Measurements from ENCODE around the gene XYLT2. TPM values are rescaled to one million over a fixed set of nuclear protein-coding genes. Genes with fewer than 3 reads are reported as not detected.

The XYLT2 gene
- total and polyA plus RNA-seq, 9 of the 15 experiments (the other 6 are each of a cell fraction or from before 2014, with no cell fraction given) = 0.63 to 9.1 (median 4.3) TPM

DNA sequence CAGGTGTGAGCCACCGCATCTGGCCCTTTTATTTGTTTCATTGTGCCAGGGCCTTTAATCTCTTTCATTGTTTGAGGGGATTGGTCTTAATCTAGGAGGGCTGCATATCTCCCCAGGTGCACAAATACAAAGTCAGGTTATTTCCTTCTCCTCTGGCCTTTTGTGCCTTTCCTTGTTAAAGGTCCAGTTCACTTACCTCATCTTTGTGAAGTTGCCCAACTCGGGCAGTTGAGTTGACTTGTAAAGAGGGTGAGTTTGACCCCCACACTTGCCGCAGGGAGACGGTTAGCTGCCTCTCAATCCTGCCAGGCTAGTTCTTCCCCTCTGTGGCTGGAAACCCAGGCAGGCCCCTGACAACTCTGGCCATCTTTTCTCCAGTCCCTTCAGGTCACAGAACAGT, 38.3 kb upstream of the XYLT2 start (continued):
- TF ChIP-seq, protein P1, sequence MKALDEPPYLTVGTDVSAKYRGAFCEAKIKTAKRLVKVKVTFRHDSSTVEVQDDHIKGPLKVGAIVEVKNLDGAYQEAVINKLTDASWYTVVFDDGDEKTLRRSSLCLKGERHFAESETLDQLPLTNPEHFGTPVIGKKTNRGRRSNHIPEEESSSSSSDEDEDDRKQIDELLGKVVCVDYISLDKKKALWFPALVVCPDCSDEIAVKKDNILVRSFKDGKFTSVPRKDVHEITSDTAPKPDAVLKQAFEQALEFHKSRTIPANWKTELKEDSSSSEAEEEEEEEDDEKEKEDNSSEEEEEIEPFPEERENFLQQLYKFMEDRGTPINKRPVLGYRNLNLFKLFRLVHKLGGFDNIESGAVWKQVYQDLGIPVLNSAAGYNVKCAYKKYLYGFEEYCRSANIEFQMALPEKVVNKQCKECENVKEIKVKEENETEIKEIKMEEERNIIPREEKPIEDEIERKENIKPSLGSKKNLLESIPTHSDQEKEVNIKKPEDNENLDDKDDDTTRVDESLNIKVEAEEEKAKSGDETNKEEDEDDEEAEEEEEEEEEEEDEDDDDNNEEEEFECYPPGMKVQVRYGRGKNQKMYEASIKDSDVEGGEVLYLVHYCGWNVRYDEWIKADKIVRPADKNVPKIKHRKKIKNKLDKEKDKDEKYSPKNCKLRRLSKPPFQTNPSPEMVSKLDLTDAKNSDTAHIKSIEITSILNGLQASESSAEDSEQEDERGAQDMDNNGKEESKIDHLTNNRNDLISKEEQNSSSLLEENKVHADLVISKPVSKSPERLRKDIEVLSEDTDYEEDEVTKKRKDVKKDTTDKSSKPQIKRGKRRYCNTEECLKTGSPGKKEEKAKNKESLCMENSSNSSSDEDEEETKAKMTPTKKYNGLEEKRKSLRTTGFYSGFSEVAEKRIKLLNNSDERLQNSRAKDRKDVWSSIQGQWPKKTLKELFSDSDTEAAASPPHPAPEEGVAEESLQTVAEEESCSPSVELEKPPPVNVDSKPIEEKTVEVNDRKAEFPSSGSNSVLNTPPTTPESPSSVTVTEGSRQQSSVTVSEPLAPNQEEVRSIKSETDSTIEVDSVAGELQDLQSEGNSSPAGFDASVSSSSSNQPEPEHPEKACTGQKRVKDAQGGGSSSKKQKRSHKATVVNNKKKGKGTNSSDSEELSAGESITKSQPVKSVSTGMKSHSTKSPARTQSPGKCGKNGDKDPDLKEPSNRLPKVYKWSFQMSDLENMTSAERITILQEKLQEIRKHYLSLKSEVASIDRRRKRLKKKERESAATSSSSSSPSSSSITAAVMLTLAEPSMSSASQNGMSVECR (CRISPR knock-in tag; IDR thresholded peaks at IDR 0.05) = no peak

DNA sequence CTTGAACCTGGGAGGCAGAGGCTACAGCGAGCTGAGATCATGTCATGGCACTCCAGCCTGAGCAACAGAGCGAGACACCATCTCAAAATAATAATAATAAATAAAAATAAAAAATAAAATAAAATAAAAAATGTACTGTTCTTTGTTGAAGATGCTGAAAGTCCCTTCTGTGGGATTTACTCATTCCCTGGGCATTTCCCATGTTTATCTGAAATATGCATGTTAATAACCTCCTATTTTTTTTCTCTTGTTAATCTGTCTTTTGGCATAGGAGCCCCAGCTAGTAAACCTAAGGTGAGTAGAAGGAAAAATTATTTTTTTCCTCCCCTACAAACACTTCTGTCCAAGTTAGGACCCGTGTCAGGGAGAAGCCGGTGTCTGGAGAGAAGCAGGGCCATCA, 37.3 kb upstream of the XYLT2 start:
- 35% methylated on average over 4 of the region's 4 CpGs for WGBS (ENCODE audit: insufficient coverage, low coverage, missing lambda C conversion rate)
- Histone ChIP-seq H4K20me1 (replicated peaks; ENCODE audit: control insufficient read depth, insufficient read depth, low read length) (no peaks in the 10 kb centered on the region; the same call in 1 of the 2 replicates), H3K4me3 (no peak overlapping the region), H3K27ac (ENCODE audit: extremely low read depth, low read depth, low read length) (no peak overlapping the region), H3K9ac (ENCODE audit: insufficient read depth in 1 of 2, low read depth in 2 of 2, low read length in 2 of 2) (no peak overlapping the region), H3K79me2 (ENCODE audit: control insufficient read depth, insufficient read depth, low read length) (no peaks in the 10 kb centered on the region), H2AFZ (ENCODE audit: low read depth, low read length) (no peak overlapping the region), H3K9me3 (replicated peaks; ENCODE audit: control insufficient read depth, insufficient read depth, low read depth, low read length) (no peaks in the 10 kb centered on the region), H3K9me1 (ENCODE audit: control insufficient read depth, insufficient read depth, low read length) (no peaks in the 10 kb centered on the region), H3K4me1 (replicated peaks in 1 of 2; ENCODE audit: control insufficient read depth in 2 of 2, insufficient read depth in 2 of 2, low read length in 2 of 2) (peaks cover 0 to 21% of the 10 kb centered on the region in 2 experiments; a peak in 2 of 5 replicates), H3K27me3 (ENCODE audit: control insufficient read depth in 2 of 2, insufficient read depth in 2 of 2, low read length in 2 of 2) (peaks cover 0 to 30% of the 10 kb centered on the region in 2 experiments; a peak in 3 of 5 replicates), H3K4me2 (ENCODE audit: insufficient read depth, low read length) (no peak overlapping the region), H3K36me3 (ENCODE audit: control insufficient read depth, insufficient read depth, low read length) (no peaks in the 10 kb centered on the region)
- FAIRE-seq (no peak), DNase-seq (ENCODE audit: extremely low read depth in 1 of 4, low spot score in 3 of 4) (no peak), ATAC-seq (no peak)
- POLR2A ChIA-PET = interaction anchor here (0.6 to 1.5 kb wide), 4 partner anchors 15 to 92 kb away, joined by 3 to 5 read pairs (median 3); no protein-coding TSS in a partner anchor
- in situ Hi-C loops (cut with MboI) (no loop called here), intact Hi-C loops (cut with micrococcal nuclease) (no loop called here)
- no TSS peak for BruUV-seq (replicated peaks)
- CTCF ChIA-PET (ENCODE audit: low intra/inter-chr PET ratio) = no interaction called here
- no peak for TF ChIP-seq PYGO2 (tag; IDR thresholded peaks at IDR 0.05)
- TF ChIP-seq, protein P2, sequence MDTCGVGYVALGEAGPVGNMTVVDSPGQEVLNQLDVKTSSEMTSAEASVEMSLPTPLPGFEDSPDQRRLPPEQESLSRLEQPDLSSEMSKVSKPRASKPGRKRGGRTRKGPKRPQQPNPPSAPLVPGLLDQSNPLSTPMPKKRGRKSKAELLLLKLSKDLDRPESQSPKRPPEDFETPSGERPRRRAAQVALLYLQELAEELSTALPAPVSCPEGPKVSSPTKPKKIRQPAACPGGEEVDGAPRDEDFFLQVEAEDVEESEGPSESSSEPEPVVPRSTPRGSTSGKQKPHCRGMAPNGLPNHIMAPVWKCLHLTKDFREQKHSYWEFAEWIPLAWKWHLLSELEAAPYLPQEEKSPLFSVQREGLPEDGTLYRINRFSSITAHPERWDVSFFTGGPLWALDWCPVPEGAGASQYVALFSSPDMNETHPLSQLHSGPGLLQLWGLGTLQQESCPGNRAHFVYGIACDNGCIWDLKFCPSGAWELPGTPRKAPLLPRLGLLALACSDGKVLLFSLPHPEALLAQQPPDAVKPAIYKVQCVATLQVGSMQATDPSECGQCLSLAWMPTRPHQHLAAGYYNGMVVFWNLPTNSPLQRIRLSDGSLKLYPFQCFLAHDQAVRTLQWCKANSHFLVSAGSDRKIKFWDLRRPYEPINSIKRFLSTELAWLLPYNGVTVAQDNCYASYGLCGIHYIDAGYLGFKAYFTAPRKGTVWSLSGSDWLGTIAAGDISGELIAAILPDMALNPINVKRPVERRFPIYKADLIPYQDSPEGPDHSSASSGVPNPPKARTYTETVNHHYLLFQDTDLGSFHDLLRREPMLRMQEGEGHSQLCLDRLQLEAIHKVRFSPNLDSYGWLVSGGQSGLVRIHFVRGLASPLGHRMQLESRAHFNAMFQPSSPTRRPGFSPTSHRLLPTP (IDR thresholded peaks at IDR 0.05; ENCODE audit: borderline replicate concordance, extremely low read depth, insufficient read length) = no peak
- TF ChIP-seq, protein P3, sequence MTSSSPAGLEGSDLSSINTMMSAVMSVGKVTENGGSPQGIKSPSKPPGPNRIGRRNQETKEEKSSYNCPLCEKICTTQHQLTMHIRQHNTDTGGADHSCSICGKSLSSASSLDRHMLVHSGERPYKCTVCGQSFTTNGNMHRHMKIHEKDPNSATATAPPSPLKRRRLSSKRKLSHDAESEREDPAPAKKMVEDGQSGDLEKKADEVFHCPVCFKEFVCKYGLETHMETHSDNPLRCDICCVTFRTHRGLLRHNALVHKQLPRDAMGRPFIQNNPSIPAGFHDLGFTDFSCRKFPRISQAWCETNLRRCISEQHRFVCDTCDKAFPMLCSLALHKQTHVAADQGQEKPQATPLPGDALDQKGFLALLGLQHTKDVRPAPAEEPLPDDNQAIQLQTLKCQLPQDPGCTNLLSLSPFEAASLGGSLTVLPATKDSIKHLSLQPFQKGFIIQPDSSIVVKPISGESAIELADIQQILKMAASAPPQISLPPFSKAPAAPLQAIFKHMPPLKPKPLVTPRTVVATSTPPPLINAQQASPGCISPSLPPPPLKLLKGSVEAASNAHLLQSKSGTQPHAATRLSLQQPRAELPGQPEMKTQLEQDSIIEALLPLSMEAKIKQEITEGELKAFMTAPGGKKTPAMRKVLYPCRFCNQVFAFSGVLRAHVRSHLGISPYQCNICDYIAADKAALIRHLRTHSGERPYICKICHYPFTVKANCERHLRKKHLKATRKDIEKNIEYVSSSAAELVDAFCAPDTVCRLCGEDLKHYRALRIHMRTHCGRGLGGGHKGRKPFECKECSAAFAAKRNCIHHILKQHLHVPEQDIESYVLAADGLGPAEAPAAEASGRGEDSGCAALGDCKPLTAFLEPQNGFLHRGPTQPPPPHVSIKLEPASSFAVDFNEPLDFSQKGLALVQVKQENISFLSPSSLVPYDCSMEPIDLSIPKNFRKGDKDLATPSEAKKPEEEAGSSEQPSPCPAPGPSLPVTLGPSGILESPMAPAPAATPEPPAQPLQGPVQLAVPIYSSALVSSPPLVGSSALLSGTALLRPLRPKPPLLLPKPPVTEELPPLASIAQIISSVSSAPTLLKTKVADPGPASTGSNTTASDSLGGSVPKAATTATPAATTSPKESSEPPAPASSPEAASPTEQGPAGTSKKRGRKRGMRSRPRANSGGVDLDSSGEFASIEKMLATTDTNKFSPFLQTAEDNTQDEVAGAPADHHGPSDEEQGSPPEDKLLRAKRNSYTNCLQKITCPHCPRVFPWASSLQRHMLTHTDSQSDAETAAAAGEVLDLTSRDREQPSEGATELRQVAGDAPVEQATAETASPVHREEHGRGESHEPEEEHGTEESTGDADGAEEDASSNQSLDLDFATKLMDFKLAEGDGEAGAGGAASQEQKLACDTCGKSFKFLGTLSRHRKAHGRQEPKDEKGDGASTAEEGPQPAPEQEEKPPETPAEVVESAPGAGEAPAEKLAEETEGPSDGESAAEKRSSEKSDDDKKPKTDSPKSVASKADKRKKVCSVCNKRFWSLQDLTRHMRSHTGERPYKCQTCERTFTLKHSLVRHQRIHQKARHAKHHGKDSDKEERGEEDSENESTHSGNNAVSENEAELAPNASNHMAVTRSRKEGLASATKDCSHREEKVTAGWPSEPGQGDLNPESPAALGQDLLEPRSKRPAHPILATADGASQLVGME (CRISPR knock-in tag; IDR thresholded peaks at IDR 0.05) = no peak
- no peak for TF ChIP-seq ZNF583 (CRISPR knock-in tag; IDR thresholded peaks at IDR 0.05)

Data from K562 (cell line).